Neural cell (in vitro differentiated cells): ENCODE measurements around the gene ZNF300. TPM values are rescaled to one million over a fixed set of nuclear protein-coding genes. Genes with fewer than 3 reads are reported as not detected.

ENCODE experiments used
- H2AFZ ChIP-seq: fragments of 200-600, 300-800 bp; sonication (generic), shearing (Covaris generic); 2 replicates; pipeline ENCODE4 v1.6.0; 2014; ENCODE audit warnings: low read depth, mild to moderate bottlenecking, antibody characterized with exemption, low read length, moderate library complexity
- H3F3A ChIP-seq: fragments of 200-600 bp; shearing (Covaris generic); 2 replicates; pipeline ENCODE4 v1.6.1; 2016; ENCODE audit warnings: mild to moderate bottlenecking, moderate library complexity, mixed read lengths, antibody characterized with exemption, low read length; ENCODE audit not compliant: insufficient read depth, poor library complexity, severe bottlenecking
- H3K27ac ChIP-seq: fragments of 200-600, 300-800 bp; sonication (generic), shearing (Covaris generic); 2 replicates; pipeline ENCODE4 v1.5.1; 2014; ENCODE audit warnings: mild to moderate bottlenecking, low read length, moderate library complexity
- H3K27me3 ChIP-seq: fragments of 300-800, 200-600 bp; sonication (generic), shearing (Covaris generic); 2 replicates; pipeline ENCODE4 v1.6.0; 2014; ENCODE audit warnings: mild to moderate bottlenecking, low read depth, low read length, moderate library complexity; ENCODE audit not compliant: insufficient read depth
- H3K36me3 ChIP-seq: fragments of 300-800, 200-600 bp; sonication (generic), shearing (Covaris generic); 2 replicates; pipeline ENCODE4 v1.5.1; 2014; ENCODE audit warnings: mild to moderate bottlenecking, antibody characterized with exemption, low read length, moderate library complexity; ENCODE audit not compliant: insufficient read depth
- H3K4me2 ChIP-seq: fragments of 300-800, 200-600 bp; sonication (generic), shearing (Covaris generic); 2 replicates; pipeline ENCODE4 v1.6.0; 2014; ENCODE audit warnings: mild to moderate bottlenecking, low read length
- H3K4me3 ChIP-seq: fragments of 300-800, 200-600 bp; sonication (generic), shearing (Covaris generic); 2 replicates; pipeline ENCODE4 v1.5.1; 2014; ENCODE audit warnings: mild to moderate bottlenecking, low read length, moderate library complexity
- H3K79me2 ChIP-seq: fragments of 200-600 bp; shearing (Covaris generic); replicated peaks from 2 replicates; pipeline ENCODE4 v1.6.0; 2014; ENCODE audit warnings: mild to moderate bottlenecking, low read length, moderate library complexity; ENCODE audit not compliant: insufficient read depth
- H3K9ac ChIP-seq: fragments of 300-800, 200-600 bp; sonication (generic), shearing (Covaris generic); 2 replicates; pipeline ENCODE4 v1.6.1; 2016; ENCODE audit warnings: mild to moderate bottlenecking, low read length, mixed read lengths
- H3K9me2 ChIP-seq: fragments of 200-600 bp; shearing (Covaris generic); 2 replicates; pipeline ENCODE4 v1.6.1; 2016; ENCODE audit warnings: mild to moderate bottlenecking, low read length, mixed read lengths; ENCODE audit not compliant: insufficient read depth
- H3K9me3 ChIP-seq: fragments of 200-600, 300-800 bp; sonication (generic), shearing (Covaris generic); 2 replicates; pipeline ENCODE4 v1.6.1; 2016; ENCODE audit warnings: mild to moderate bottlenecking, mixed run types, low read length, moderate library complexity, mixed read lengths
- H4K20me1 ChIP-seq: fragments of 200-600 bp; shearing (Covaris generic); 2 replicates; pipeline ENCODE4 v1.6.1; 2016; ENCODE audit warnings: mild to moderate bottlenecking, mixed run types; ENCODE audit not compliant: insufficient read depth
- EP300 ChIP-seq: fragments of 450-650 bp; conservative IDR thresholded peaks from 2 replicates; pipeline ENCODE4 v1.6.1; 2014; ENCODE audit warnings: antibody characterized with exemption, mild to moderate bottlenecking, moderate library complexity; ENCODE audit not compliant: poor library complexity, severe bottlenecking
- EZH2 ChIP-seq: fragments of 200-600, 300-800 bp; shearing (Covaris generic), sonication (generic); IDR thresholded peaks from 2 replicates; pipeline ENCODE4 v1.6.1; 2014; ENCODE audit warnings: antibody characterized with exemption, low read length, borderline replicate concordance, mild to moderate bottlenecking; ENCODE audit not compliant: insufficient read depth, poor library complexity, severe bottlenecking
- MXI1 ChIP-seq: fragments of 450-650 bp; conservative IDR thresholded peaks from 2 replicates; pipeline ENCODE4 v1.6.1; 2014; ENCODE audit warnings: antibody characterized with exemption, mild to moderate bottlenecking; ENCODE audit not compliant: poor library complexity, severe bottlenecking
- POLR2AphosphoS5 ChIP-seq: IDR thresholded peaks from 2 replicates; pipeline ENCODE4 v1.6.1; 2012
- RAD21 ChIP-seq: fragments of 450-650 bp; conservative IDR thresholded peaks from 2 replicates; pipeline ENCODE4 v1.6.1; 2014; ENCODE audit warnings: antibody characterized with exemption, mild to moderate bottlenecking, moderate library complexity
- SMC3 ChIP-seq: fragments of 450-650 bp; conservative IDR thresholded peaks from 2 replicates; pipeline ENCODE4 v1.6.1; 2014; ENCODE audit warnings: antibody characterized with exemption, mild to moderate bottlenecking, moderate library complexity; ENCODE audit not compliant: poor library complexity
- TAF1 ChIP-seq: IDR thresholded peaks from 2 replicates; pipeline ENCODE4 v1.6.1; 2012; ENCODE audit warnings: low read depth
- polyA minus RNA-seq: library from RNA; depleted of rRNA, polyadenylated mRNA; stranded (reverse); fragments of >200 nt; gene quantifications from 2 replicates; pipeline ENCODE4 v1.2.3, GENCODE V29; 2014
- polyA plus RNA-seq: library from polyadenylated mRNA; depleted of rRNA; stranded (reverse); fragments of >200 nt; gene quantifications from 2 replicates; pipeline ENCODE4 v1.2.3, GENCODE V29; 2014
- TF ChIP-seq, protein P1 (sequence below): fragments of 450-650 bp; IDR thresholded peaks from 2 replicates; pipeline ENCODE4 v1.5.1; 2014; ENCODE audit warnings: antibody characterized with exemption, mild to moderate bottlenecking, moderate library complexity; ENCODE audit not compliant: poor library complexity, severe bottlenecking
- TF ChIP-seq, protein P2 (sequence below): IDR thresholded peaks from 2 replicates; pipeline ENCODE4 v1.6.1; 2012; ENCODE audit warnings: borderline replicate concordance

ZNF300 gene
- polyA plus RNA-seq = 126 and 133 TPM in 2 replicates
- polyA minus RNA-seq = 62.3 and 75.4 TPM in 2 replicates

DNA sequence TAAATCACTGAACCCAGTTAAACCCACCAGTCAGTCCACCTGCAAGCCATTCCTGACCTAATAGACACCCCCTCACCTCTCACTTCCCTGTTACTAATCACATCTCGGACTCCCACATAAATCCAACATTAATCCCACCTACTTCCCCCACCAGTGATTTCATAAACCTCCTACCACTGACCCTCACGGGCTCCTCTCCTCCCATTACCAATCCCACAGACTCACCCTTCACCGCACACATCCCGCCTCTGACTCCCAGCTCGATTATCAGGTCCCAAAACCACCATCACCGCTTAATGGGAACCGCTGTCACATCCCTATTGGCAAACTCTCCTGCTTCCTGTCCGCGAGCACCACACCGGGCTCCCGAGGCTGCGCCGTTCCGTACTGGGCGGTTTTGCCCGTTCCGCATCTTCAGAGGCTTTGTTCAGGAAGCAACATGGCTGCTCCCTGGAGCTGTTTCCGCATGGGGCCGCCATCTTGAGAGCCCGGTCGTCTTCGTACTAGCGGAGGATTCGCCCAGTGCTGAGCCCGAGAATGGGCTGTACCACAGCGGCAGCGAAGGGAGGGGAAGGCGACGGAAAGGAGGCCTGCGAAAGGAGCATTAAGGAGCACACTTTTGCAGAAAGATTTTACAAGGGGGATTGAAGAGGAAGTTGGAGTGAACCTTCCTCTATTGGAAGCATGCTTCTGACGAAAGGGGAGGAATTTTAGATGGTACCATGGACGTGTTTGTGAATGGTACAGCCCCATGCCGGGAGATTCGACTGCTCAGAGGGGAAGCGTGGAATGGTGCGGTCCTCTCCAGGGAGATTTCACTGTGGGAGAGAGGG lies at the start of gene ZNF300:
Gene ZNF300 (minus strand): TSS at position 502 of the 833 bp plus-strand sequence. CDS start 1,825 bp downstream, outside the sequence.
- peak within 1 kb of the TSS; percentile 75 for H2AFZ ChIP-seq
- H3K36me3 ChIP-seq = no peaks in the 10 kb centered on the region
- H3K9me3 ChIP-seq = peaks cover 8% of the 10 kb centered on the region
- peak within 1 kb of the TSS; percentile 44 for H3K4me2 ChIP-seq
- H3F3A ChIP-seq = no peaks in the 10 kb centered on the region
- no peaks in the 10 kb centered on the region for H3K27me3 ChIP-seq
- H3K9me2 ChIP-seq = no peaks in the 10 kb centered on the region
- TF ChIP-seq EP300 (no peak), SMC3 (no peak), TAF1 (peak; percentile 86), RAD21 (no peak), POLR2AphosphoS5 (peak; percentile 81), EZH2 (no peak), MXI1 (peak; percentile 98)
- TF ChIP-seq, protein P1, sequence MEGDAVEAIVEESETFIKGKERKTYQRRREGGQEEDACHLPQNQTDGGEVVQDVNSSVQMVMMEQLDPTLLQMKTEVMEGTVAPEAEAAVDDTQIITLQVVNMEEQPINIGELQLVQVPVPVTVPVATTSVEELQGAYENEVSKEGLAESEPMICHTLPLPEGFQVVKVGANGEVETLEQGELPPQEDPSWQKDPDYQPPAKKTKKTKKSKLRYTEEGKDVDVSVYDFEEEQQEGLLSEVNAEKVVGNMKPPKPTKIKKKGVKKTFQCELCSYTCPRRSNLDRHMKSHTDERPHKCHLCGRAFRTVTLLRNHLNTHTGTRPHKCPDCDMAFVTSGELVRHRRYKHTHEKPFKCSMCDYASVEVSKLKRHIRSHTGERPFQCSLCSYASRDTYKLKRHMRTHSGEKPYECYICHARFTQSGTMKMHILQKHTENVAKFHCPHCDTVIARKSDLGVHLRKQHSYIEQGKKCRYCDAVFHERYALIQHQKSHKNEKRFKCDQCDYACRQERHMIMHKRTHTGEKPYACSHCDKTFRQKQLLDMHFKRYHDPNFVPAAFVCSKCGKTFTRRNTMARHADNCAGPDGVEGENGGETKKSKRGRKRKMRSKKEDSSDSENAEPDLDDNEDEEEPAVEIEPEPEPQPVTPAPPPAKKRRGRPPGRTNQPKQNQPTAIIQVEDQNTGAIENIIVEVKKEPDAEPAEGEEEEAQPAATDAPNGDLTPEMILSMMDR = peak; percentile 23
- TF ChIP-seq, protein P2, sequence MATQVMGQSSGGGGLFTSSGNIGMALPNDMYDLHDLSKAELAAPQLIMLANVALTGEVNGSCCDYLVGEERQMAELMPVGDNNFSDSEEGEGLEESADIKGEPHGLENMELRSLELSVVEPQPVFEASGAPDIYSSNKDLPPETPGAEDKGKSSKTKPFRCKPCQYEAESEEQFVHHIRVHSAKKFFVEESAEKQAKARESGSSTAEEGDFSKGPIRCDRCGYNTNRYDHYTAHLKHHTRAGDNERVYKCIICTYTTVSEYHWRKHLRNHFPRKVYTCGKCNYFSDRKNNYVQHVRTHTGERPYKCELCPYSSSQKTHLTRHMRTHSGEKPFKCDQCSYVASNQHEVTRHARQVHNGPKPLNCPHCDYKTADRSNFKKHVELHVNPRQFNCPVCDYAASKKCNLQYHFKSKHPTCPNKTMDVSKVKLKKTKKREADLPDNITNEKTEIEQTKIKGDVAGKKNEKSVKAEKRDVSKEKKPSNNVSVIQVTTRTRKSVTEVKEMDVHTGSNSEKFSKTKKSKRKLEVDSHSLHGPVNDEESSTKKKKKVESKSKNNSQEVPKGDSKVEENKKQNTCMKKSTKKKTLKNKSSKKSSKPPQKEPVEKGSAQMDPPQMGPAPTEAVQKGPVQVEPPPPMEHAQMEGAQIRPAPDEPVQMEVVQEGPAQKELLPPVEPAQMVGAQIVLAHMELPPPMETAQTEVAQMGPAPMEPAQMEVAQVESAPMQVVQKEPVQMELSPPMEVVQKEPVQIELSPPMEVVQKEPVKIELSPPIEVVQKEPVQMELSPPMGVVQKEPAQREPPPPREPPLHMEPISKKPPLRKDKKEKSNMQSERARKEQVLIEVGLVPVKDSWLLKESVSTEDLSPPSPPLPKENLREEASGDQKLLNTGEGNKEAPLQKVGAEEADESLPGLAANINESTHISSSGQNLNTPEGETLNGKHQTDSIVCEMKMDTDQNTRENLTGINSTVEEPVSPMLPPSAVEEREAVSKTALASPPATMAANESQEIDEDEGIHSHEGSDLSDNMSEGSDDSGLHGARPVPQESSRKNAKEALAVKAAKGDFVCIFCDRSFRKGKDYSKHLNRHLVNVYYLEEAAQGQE = peak; percentile 85
- no peaks in the 10 kb centered on the region for H4K20me1 ChIP-seq
- H3K4me3 ChIP-seq = peak within 1 kb of the TSS; percentile 69
- H3K27ac ChIP-seq = peak within 1 kb of the TSS; percentile 88
- peaks cover 15% of the 10 kb centered on the region for H3K79me2 ChIP-seq
- peak within 1 kb of the TSS; percentile 77 for H3K9ac ChIP-seq

DNA sequence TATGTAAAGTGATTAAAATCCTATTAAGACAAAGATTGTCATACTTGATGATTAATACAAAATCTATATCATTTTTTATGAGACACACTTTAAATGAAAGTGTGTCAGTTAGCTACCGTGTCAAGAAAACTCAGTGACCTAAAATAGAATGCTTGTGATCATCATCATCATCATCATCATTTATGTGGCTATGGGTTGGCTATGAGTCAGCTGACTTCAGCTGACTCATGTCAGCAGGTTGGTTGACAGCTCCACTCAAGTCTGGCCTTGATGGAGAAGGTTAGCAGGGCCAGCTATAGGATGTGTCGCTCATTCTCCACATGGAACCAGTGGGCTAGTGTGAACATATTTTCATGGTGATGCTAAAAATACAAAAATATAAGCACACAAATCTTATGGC lies 43.8 kb upstream of the ZNF300 start:
- H3K9me3 ChIP-seq = no peaks in the 10 kb centered on the region
- no peak overlapping the region for H3K27ac ChIP-seq
- H3K4me3 ChIP-seq = no peak overlapping the region

More for the DNA sequence above, 43.8 kb upstream of the ZNF300 start:
- H4K20me1 ChIP-seq = no peaks in the 10 kb centered on the region
- no peak overlapping the region for H3K9ac ChIP-seq
- no peak overlapping the region for H3K4me2 ChIP-seq
- H3F3A ChIP-seq = no peaks in the 10 kb centered on the region
- no peaks in the 10 kb centered on the region for H3K27me3 ChIP-seq
- H3K79me2 ChIP-seq = no peaks in the 10 kb centered on the region
- no peak overlapping the region for H2AFZ ChIP-seq
- no peaks in the 10 kb centered on the region for H3K36me3 ChIP-seq
- TF ChIP-seq MXI1 (no peak), EP300 (no peak), EZH2 (no peak), TAF1 (no peak), POLR2AphosphoS5 (no peak), RAD21 (no peak), SMC3 (no peak)
- TF ChIP-seq, protein P2 = no peak
- TF ChIP-seq, protein P1 = no peak
- H3K9me2 ChIP-seq = no peaks in the 10 kb centered on the region
